K562 (cell line): ENCODE data around the gene SEMA3G. TPM values are rescaled to one million over a fixed set of nuclear protein-coding genes. Genes with fewer than 3 reads are reported as not detected.

Experiments used
- ZNF79 ChIP-seq: fragments of 250-450 bp; sonication (Bioruptor Pico); IDR thresholded peaks from 2 replicates; pipeline ENCODE4 v1.4.0; 2020; ENCODE audit warnings: low read depth, mild to moderate bottlenecking, moderate library complexity
- polyA plus RNA-seq, 8 experiments: library from polyadenylated mRNA; depleted of rRNA in 4 of 8; stranded (reverse) in 5 of 8; unstranded in 3 of 8; fragments of >200 nt; fragmentation: Nextera tagmentation in 2 of 8; fragmentation: Illumina TruSeq in 1 of 8; extraction: Ambion mirVana in 2 of 8; extraction: Trizol in 1 of 8; gene quantifications; 2 replicates each; pipeline versions ENCODE4 v1.2.1 to v1.2.3, GENCODE V29; 2011 to 2014; ENCODE audit warnings: inconsistent platforms in 1 of 8, missing spikeins in 1 of 8
- total RNA-seq, 7 experiments: library from RNA; depleted of rRNA in 6 of 7; stranded (reverse); fragments of >200 nt in 6 of 7; fragmentation: Illumina TruSeq in 2 of 7; extraction: Trizol in 2 of 7; gene quantifications; 2 replicates each; pipeline versions ENCODE4 v1.2.1 to v1.2.3, GENCODE V29; 2011 to 2021; ENCODE audit warnings: low replicate concordance in 1 of 7
- TF ChIP-seq, protein P1 (sequence below), 2 experiments: fragments of 150-350 bp in 1 of 2; IDR thresholded peaks; 2 replicates each; pipeline ENCODE4 v1.6.1; 2012 to 2016; ENCODE audit warnings: low read depth in 2 of 2, low read length in 2 of 2, mild to moderate bottlenecking in 1 of 2, moderate library complexity in 1 of 2
- TF ChIP-seq, protein P2 (sequence below): sonication (generic); formaldehyde crosslinking; IDR thresholded peaks from 2 replicates; pipeline ENCODE4 v1.8.0; 2022; ENCODE audit warnings: missing genetic modification reagents, mild to moderate bottlenecking, moderate library complexity, borderline replicate concordance

SEMA3G gene
- total and polyA plus RNA-seq, 9 of the 15 experiments (the other 6 are each of a cell fraction or from before 2014, with no cell fraction given), result 0.04 to 0.07 (median 0.05) TPM; not detected in 6

DNA sequence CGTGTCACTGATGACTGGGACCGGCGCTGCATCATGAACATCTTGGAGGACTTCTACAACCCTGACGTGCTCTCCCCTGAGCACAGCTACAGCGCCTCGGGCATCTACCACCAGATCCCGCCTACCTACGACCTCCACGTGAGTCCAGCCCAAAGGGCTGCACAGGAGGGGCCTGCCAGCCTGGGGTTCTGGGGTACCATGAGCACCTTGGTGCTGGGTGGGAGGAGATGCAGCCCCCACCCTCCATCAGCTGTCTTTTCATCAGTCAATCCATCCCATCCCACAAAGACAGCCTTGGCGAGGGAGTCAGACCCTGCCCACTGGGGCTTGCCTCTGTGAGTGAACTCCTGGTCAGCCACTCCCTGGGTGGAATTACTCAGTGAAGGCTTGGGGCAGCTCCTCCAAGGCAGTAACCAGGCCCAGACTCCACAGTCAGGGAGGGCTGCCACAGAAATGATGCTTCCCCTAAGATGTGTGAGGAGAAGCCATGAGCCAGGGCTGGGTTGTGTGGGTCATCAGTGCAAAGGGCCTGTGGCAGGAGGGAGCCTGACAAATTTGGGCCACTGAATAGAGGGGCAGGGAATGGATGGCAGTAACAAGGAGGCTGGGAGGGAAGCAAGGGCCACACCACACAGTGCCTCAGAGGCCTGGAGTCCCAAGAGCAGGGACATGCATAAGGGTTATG is 47.9 kb downstream of the SEMA3G start (continued):
- TF ChIP-seq, protein P1, sequence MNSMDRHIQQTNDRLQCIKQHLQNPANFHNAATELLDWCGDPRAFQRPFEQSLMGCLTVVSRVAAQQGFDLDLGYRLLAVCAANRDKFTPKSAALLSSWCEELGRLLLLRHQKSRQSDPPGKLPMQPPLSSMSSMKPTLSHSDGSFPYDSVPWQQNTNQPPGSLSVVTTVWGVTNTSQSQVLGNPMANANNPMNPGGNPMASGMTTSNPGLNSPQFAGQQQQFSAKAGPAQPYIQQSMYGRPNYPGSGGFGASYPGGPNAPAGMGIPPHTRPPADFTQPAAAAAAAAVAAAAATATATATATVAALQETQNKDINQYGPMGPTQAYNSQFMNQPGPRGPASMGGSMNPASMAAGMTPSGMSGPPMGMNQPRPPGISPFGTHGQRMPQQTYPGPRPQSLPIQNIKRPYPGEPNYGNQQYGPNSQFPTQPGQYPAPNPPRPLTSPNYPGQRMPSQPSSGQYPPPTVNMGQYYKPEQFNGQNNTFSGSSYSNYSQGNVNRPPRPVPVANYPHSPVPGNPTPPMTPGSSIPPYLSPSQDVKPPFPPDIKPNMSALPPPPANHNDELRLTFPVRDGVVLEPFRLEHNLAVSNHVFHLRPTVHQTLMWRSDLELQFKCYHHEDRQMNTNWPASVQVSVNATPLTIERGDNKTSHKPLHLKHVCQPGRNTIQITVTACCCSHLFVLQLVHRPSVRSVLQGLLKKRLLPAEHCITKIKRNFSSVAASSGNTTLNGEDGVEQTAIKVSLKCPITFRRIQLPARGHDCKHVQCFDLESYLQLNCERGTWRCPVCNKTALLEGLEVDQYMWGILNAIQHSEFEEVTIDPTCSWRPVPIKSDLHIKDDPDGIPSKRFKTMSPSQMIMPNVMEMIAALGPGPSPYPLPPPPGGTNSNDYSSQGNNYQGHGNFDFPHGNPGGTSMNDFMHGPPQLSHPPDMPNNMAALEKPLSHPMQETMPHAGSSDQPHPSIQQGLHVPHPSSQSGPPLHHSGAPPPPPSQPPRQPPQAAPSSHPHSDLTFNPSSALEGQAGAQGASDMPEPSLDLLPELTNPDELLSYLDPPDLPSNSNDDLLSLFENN (IDR thresholded peaks at IDR 0.05; ENCODE audit: low read depth in 2 of 2, low read length in 2 of 2), result no peak
- TF ChIP-seq, protein P2, sequence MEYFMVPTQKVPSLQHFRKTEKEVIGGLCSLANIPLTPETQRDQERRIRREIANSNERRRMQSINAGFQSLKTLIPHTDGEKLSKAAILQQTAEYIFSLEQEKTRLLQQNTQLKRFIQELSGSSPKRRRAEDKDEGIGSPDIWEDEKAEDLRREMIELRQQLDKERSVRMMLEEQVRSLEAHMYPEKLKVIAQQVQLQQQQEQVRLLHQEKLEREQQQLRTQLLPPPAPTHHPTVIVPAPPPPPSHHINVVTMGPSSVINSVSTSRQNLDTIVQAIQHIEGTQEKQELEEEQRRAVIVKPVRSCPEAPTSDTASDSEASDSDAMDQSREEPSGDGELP (CRISPR knock-in tag), result no peak
- no peak for TF ChIP-seq ZNF79
